ENCODE results near the gene PDLIM1. TPM values are rescaled to one million over a fixed set of nuclear protein-coding genes. Genes with fewer than 3 reads are reported as not detected.

Gene PDLIM1
- total and polyA plus RNA-seq, 2 experiments from 2014 or later = 111 to 233 TPM

GRCh38 chr10:95278061-95278988 is 12.5 kb downstream of the PDLIM1 start:
- Histone ChIP-seq H3K27ac (ENCODE audit: low read depth) (peak overlapping the region; percentile 81; the same call in 1 of the 2 replicates), H3K4me1 (ENCODE audit: insufficient read depth) (peaks cover 30% of the 10 kb centered on the region), H3F3A (replicated peaks; ENCODE audit: low read depth) (0 out of 2 replicates have a peak, but pooled peaks cover 4% of the 10 kb centered on the region), H3K36me3 (ENCODE audit: insufficient read depth) (no peaks in the 10 kb centered on the region), H3K9me2 (ENCODE audit: insufficient read depth) (no peaks in the 10 kb centered on the region), H3K79me2 (replicated peaks; ENCODE audit: insufficient read depth) (peaks cover 100% of the 10 kb centered on the region), H2AFZ (no peak overlapping the region), H3K4me3 (no peak overlapping the region), H3K27me3 (ENCODE audit: insufficient read depth) (no peaks in the 10 kb centered on the region), H4K20me1 (replicated peaks; ENCODE audit: insufficient read depth) (peaks cover 38% of the 10 kb centered on the region), H3K4me2 (peak overlapping the region; percentile 43)
- H3K36me3 Mint-ChIP-seq (ENCODE audit: low read depth) = 0 out of 3 replicates have a peak, but pooled peaks cover 6% of the 10 kb centered on the region
- H3K27me3 Mint-ChIP-seq (ENCODE audit: insufficient read depth, low read depth, poor library complexity) = peaks cover 3% of the 10 kb centered on the region
- H3K4me1 Mint-ChIP-seq = peaks cover 40% of the 10 kb centered on the region
- DNase-seq (ENCODE audit: low spot score) = peak; percentile 46
- H3K4me3 Mint-ChIP-seq = no peak overlapping the region
- no peak overlapping the region for H3K27ac Mint-ChIP-seq
- TF ChIP-seq ETS1 (IDR thresholded peaks at IDR 0.05) = no peak
- no peak for TF ChIP-seq ZNF114 (CRISPR knock-in tag; IDR thresholded peaks at IDR 0.05)
- no peak for TF ChIP-seq STAT1 (IDR thresholded peaks at IDR 0.05; ENCODE audit: unreplicated experiment)
- ATAC-seq = peak; percentile 58
- H3K9me3 Mint-ChIP-seq = 0 out of 3 replicates have a peak, but pooled peaks cover 4% of the 10 kb centered on the region

- peaks cover 35% of the 10 kb centered on the region for H4K20me1 ChIP-seq (replicated peaks; ENCODE audit: insufficient read depth)
These were observed 13.2 kb downstream of the PDLIM1 start for GRCh38 chr10:95277614-95278013.

More at GRCh38 chr10:95277614-95278013, 13.2 kb downstream of the PDLIM1 start:
- no peaks in the 10 kb centered on the region for H3K36me3 ChIP-seq (ENCODE audit: insufficient read depth)
- no peak overlapping the region for H3K27ac ChIP-seq (ENCODE audit: low read depth)
- 0 out of 2 replicates have a peak overlapping the region, but pooled peaks have one; percentile 43 for H3K4me2 ChIP-seq
- H3K9me2 ChIP-seq (ENCODE audit: insufficient read depth) = no peaks in the 10 kb centered on the region
- 0 out of 3 replicates have a peak, but pooled peaks cover 4% of the 10 kb centered on the region for H3K9me3 Mint-ChIP-seq
- 0 out of 2 replicates have a peak, but pooled peaks cover 4% of the 10 kb centered on the region for H3F3A ChIP-seq (replicated peaks; ENCODE audit: low read depth)
- peaks cover 30% of the 10 kb centered on the region for H3K4me1 ChIP-seq (ENCODE audit: insufficient read depth)
- H3K4me1 Mint-ChIP-seq = peaks cover 40% of the 10 kb centered on the region
- peaks cover 100% of the 10 kb centered on the region for H3K79me2 ChIP-seq (replicated peaks; ENCODE audit: insufficient read depth)
- H3K4me3 ChIP-seq = no peak overlapping the region
- 0 out of 3 replicates have a peak, but pooled peaks cover 6% of the 10 kb centered on the region for H3K36me3 Mint-ChIP-seq (ENCODE audit: low read depth)
- H3K27ac Mint-ChIP-seq = no peak overlapping the region
- peaks cover 3% of the 10 kb centered on the region for H3K27me3 Mint-ChIP-seq (ENCODE audit: insufficient read depth, low read depth, poor library complexity)
- DNase-seq (ENCODE audit: low spot score) (no peak), ATAC-seq (no peak)
- TF ChIP-seq ZNF462 (CRISPR knock-in tag; IDR thresholded peaks at IDR 0.05) (no peak), EZH2phosphoT487 (IDR thresholded peaks at IDR 0.05; ENCODE audit: unreplicated experiment) (no peak), CREB1 (CRISPR knock-in tag; IDR thresholded peaks at IDR 0.05; ENCODE audit: low read depth) (no peak), NANOG (IDR thresholded peaks at IDR 0.05; ENCODE audit: borderline replicate concordance) (no peak), ZNF331 (CRISPR knock-in tag; IDR thresholded peaks at IDR 0.05; ENCODE audit: low read depth) (no peak)
- no peaks in the 10 kb centered on the region for H3K27me3 ChIP-seq (ENCODE audit: insufficient read depth)
- H3K4me3 Mint-ChIP-seq = no peak overlapping the region
- no peak overlapping the region for H2AFZ ChIP-seq
